Measurements from ENCODE around the gene H19.

The H19 gene

GRCh38 chr11:1994121-1994520 is 3.5 kb downstream of the H19 start:
- no peaks in the 10 kb centered on the region for H3K36me3 Mint-ChIP-seq (ENCODE audit: low read depth)
- no peak overlapping the region for H3K27ac Mint-ChIP-seq
- H3K9me3 Mint-ChIP-seq, result no peaks in the 10 kb centered on the region
- intact Hi-C loops (cut with micrococcal nuclease), result no loop called here
- peaks cover 5% of the 10 kb centered on the region for H3K4me1 Mint-ChIP-seq (ENCODE audit: low read depth)
- peaks cover 4% of the 10 kb centered on the region for H3K27me3 Mint-ChIP-seq
- H3K4me3 Mint-ChIP-seq, result no peak overlapping the region

DNA sequence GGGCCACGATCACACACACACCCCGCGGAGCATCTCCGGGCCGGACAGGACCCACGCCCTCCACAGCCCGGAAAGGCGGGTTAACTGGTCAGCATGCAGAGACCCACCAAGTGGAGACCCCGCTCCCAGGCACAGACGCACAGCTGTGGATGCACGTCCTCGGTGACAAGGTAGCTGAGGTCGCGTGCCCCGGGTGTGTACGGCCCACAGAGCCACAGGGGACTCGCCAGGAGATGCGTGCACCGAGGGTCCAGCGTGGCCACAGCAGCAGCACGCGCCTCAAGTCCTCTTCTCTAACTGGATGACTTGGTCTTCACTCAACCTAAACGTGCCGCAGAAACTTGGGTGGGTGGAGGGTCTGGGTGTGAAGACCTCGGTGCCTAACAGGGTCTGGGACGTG is 5.5 kb downstream of the H19 start:
- H3K36me3 Mint-ChIP-seq (ENCODE audit: low read depth), result no peaks in the 10 kb centered on the region
- intact Hi-C loops (cut with micrococcal nuclease), result no loop called here
- peaks cover 5% of the 10 kb centered on the region for H3K4me1 Mint-ChIP-seq (ENCODE audit: low read depth)
- peaks cover 4% of the 10 kb centered on the region for H3K27me3 Mint-ChIP-seq
- H3K9me3 Mint-ChIP-seq, result no peaks in the 10 kb centered on the region
- H3K4me3 Mint-ChIP-seq, result no peak overlapping the region
- no peak overlapping the region for H3K27ac Mint-ChIP-seq

- Mint-ChIP-seq H3K27me3 (peaks cover 4% of the 10 kb centered on the region), H3K27ac (no peak overlapping the region), H3K9me3 (no peaks in the 10 kb centered on the region), H3K4me1 (ENCODE audit: low read depth) (peaks cover 5% of the 10 kb centered on the region), H3K36me3 (ENCODE audit: low read depth) (no peaks in the 10 kb centered on the region), H3K4me3 (no peak overlapping the region)
- intact Hi-C loops (cut with micrococcal nuclease), result no loop called here
Measured at GRCh38 chr11:1990872-1991578, 6.6 kb downstream of the H19 start.

GRCh38 chr11:1989953-1990352 is 7.7 kb downstream of the H19 start:
- no peak overlapping the region for H3K4me3 Mint-ChIP-seq
- intact Hi-C loops (cut with micrococcal nuclease), result no loop called here
- no peaks in the 10 kb centered on the region for H3K36me3 Mint-ChIP-seq (ENCODE audit: low read depth)
- no peaks in the 10 kb centered on the region for H3K9me3 Mint-ChIP-seq
- peaks cover 5% of the 10 kb centered on the region for H3K4me1 Mint-ChIP-seq (ENCODE audit: low read depth)
- H3K27me3 Mint-ChIP-seq, result peaks cover 4% of the 10 kb centered on the region
- no peak overlapping the region for H3K27ac Mint-ChIP-seq

DNA sequence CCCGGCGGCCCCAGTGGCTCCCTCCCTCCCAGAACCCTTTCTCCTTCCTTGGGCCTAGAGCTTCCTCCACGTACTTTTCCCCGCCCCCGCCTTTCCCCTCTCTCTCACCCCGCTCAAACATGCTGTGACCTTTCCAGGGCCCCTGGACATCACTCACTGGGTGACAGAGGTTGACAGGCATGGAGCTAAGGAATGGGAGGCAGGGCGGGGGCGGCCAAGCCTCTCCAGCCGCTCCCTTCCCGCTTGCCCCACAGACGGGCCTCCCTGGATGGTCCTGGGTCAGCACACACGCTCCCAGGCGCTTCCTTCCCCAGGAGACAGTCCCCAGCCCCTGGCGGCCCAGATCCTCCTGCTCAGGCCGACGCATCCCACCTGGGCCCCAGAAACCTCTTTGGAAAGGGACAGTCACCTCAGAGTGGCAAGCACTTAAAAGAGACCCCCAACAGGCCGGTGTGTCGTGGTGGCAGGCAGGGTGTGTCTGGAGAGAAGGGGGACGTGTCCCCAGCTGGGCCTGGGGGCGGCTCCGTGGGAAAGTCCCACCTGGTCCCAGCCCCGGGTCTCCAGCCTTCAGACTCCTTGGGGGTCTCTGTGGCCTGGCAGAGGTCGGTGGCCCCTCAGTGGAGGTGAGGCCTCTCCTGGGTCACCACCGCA is 8.8 kb downstream of the H19 start:
- no peak overlapping the region for H3K4me3 Mint-ChIP-seq
- H3K4me1 Mint-ChIP-seq (ENCODE audit: low read depth), result peaks cover 5% of the 10 kb centered on the region
- no peak overlapping the region for H3K27ac Mint-ChIP-seq
- H3K9me3 Mint-ChIP-seq, result no peaks in the 10 kb centered on the region
- intact Hi-C loops (cut with micrococcal nuclease), result no loop called here
- peaks cover 4% of the 10 kb centered on the region for H3K27me3 Mint-ChIP-seq
- no peaks in the 10 kb centered on the region for H3K36me3 Mint-ChIP-seq (ENCODE audit: low read depth)

DNA sequence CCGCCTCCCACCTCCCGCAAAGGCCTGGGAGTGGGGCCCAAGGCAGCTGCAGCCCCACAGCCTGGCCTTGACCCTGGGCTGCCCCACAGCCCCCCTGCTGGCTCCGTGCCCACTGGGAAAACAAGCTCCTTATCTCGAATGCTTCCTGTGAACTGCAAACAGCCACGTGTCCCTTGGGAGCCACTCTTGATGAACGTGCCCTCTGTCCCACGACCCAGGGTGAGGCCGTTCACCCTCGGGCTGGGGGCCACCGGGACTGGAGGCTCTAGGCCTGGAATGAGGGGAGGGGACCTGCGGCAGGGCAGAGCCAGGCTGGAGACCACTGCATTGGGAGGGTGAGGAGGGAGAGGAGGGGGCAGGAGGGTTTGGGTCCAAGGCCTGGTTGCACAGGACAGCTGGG is 9.5 kb downstream of the H19 start:
- H3K4me1 Mint-ChIP-seq (ENCODE audit: low read depth), result peaks cover 5% of the 10 kb centered on the region
- intact Hi-C loops (cut with micrococcal nuclease), result no loop called here
- H3K4me3 Mint-ChIP-seq, result no peak overlapping the region
- peaks cover 4% of the 10 kb centered on the region for H3K27me3 Mint-ChIP-seq
- no peaks in the 10 kb centered on the region for H3K9me3 Mint-ChIP-seq
- no peak overlapping the region for H3K27ac Mint-ChIP-seq
- H3K36me3 Mint-ChIP-seq (ENCODE audit: low read depth), result no peaks in the 10 kb centered on the region

DNA sequence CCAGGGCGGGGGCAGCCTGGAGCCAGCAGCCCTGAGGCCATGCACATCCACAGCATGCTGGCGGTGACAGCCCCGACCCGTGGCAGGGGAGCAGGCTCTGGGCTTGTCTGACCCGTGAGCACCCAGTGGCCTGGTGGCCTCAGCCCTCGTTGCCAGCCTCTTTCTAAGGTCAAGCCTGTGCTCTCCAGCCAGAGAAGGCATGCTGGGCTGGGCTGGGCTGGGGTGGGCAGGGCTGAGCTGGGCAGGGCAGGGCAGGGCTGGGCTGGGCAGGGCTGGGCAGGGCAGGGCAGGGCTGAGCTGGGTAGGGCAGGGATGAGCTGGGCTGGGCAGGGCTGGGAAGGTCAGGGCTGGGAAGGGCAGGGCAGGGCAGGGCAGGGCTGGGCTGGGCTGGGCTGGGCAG is 10.6 kb downstream of the H19 start:
- intact Hi-C loops (cut with micrococcal nuclease), result no loop called here
- H3K9me3 Mint-ChIP-seq, result no peaks in the 10 kb centered on the region
- H3K36me3 Mint-ChIP-seq (ENCODE audit: low read depth), result no peaks in the 10 kb centered on the region
- H3K27ac Mint-ChIP-seq, result no peak overlapping the region
- H3K27me3 Mint-ChIP-seq, result peaks cover 3% of the 10 kb centered on the region
- peaks cover 5% of the 10 kb centered on the region for H3K4me1 Mint-ChIP-seq (ENCODE audit: low read depth)
- H3K4me3 Mint-ChIP-seq, result no peak overlapping the region

- Mint-ChIP-seq H3K27me3 (no peaks in the 10 kb centered on the region), H3K4me3 (no peak overlapping the region), H3K36me3 (ENCODE audit: low read depth) (no peaks in the 10 kb centered on the region), H3K9me3 (no peaks in the 10 kb centered on the region), H3K4me1 (ENCODE audit: low read depth) (no peaks in the 10 kb centered on the region), H3K27ac (no peak overlapping the region)
- intact Hi-C loops (cut with micrococcal nuclease), result no loop called here
Measured at GRCh38 chr11:1983601-1983961, 14.1 kb downstream of the H19 start.

DNA sequence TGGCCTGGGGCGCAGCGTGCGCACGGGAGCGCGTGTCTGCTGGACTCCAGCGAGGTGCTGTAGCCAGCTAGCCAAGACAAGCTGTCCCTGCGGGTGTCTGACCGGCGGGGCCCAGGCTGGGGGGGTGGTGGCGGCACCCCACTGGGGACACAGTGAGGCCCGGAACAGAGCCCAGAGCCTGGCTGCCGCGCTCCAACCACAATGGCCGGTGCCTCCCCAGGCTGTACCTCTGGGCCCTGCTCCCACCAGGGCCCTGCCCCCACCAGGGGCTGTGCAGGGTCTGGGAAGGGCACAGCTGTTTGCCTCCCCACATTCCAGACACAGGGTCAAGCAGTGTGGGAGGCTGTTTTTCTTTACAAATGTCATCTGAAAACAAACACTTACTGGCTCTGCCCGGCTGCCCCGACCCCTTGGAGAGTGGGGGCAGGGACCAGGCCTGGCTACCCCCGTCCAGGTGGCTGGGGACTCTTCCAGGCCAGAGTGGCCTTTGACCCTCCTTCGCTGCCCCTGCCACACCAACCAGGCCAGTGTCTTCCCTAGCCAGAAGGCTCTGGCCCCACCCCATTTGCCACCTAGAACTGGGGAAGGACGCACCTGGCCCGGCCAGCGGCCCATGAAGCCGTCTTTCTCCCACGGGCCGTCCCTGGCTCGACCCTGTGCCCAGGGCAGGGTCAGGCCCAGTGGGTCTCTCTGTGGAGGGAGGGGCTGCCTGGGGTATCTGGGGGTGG is 14.6 kb downstream of the H19 start:
- Mint-ChIP-seq H3K4me3 (no peak overlapping the region), H3K36me3 (ENCODE audit: low read depth) (no peaks in the 10 kb centered on the region), H3K9me3 (no peaks in the 10 kb centered on the region), H3K27ac (no peak overlapping the region), H3K27me3 (no peaks in the 10 kb centered on the region), H3K4me1 (ENCODE audit: low read depth) (no peaks in the 10 kb centered on the region)
- intact Hi-C loops (cut with micrococcal nuclease), result no loop called here

DNA sequence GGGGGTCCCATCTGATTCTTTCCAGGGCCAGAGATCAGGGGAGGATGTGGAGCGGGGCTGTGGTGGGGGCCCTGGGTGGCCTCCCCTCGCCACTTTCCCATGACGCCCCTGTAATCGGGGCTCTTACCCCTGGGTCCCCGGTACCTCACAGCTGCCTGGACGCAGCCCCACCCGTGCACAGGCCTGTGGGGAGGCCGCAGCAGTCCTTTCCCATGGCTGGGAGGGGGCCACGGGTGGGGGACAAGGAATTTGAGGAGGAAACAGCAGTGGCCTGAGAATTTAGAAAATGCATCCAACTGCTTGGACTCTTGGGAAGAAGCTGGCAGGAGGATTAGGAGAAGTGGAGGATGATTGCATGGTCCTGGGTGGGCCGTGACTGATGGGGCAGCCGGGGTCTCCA is 18.0 kb downstream of the H19 start:
- no peaks in the 10 kb centered on the region for H3K9me3 Mint-ChIP-seq
- H3K27me3 Mint-ChIP-seq, result no peaks in the 10 kb centered on the region
- H3K27ac Mint-ChIP-seq, result no peak overlapping the region
- no peaks in the 10 kb centered on the region for H3K4me1 Mint-ChIP-seq (ENCODE audit: low read depth)
- intact Hi-C loops (cut with micrococcal nuclease), result no loop called here
- H3K4me3 Mint-ChIP-seq, result no peak overlapping the region
- no peaks in the 10 kb centered on the region for H3K36me3 Mint-ChIP-seq (ENCODE audit: low read depth)

DNA sequence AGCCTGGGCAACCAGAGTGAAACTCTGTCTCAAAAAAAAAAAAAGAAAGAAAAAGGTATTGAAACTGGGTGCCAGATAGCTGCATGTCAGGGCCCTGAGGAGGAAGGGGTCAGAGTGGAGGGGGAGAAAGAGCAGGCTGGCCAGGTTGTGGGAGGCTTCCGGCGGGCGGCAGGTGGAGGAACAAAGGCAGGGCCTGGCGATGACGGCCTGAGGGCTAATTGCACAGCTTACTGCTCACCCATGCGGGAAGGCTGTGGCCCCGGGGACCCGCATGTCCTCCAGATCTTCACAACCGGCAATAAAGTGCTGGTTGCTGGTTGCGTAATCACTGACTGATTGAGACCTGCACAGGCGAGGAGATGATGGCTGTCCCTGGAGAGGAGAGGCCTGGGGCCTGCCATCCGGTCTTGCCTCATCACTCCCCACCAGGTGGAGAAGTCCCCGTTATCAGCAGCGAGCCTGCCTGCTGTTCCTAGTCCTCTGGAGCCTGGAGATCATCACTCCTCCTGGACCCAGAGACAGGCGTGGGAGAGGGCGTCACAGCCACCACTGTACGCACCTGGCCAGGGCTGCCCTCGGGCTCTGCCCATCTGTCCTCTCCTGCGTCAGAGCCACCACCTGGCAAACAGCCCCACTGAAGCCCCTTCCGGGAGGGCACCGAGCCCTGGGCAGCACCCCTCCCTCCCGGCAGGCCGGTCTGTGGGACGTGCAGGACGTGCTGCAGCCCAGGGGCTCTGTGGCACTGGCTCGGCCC is 18.7 kb downstream of the H19 start:
- H3K9me3 Mint-ChIP-seq, result no peaks in the 10 kb centered on the region
- H3K4me3 Mint-ChIP-seq, result no peak overlapping the region
- no peaks in the 10 kb centered on the region for H3K36me3 Mint-ChIP-seq (ENCODE audit: low read depth)
- no peak overlapping the region for H3K27ac Mint-ChIP-seq
- H3K4me1 Mint-ChIP-seq (ENCODE audit: low read depth), result no peaks in the 10 kb centered on the region
- no peaks in the 10 kb centered on the region for H3K27me3 Mint-ChIP-seq
- intact Hi-C loops (cut with micrococcal nuclease), result no loop called here

DNA sequence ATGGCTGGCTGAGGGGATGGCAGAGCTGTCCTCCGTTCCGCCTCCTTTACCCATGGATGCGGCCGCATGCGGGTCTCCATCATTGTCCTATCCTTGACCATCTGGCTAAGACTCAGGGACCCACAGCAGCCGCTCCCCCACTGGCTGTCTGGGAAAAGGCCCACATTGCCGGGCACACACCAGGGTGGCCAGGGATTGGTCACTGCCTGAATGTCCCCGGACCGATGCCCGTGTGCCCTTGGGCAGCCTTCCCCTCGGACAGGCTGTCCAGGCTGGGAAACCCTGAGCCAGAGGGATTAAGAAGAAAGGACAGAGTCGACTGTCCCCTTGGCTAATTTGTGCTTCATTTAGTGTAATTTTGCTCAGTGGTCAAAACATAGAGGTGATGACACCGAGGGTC is 22.5 kb downstream of the H19 start:
- intact Hi-C loops (cut with micrococcal nuclease), result no loop called here
- no peaks in the 10 kb centered on the region for H3K4me1 Mint-ChIP-seq (ENCODE audit: low read depth)
- H3K27ac Mint-ChIP-seq, result no peak overlapping the region
- no peak overlapping the region for H3K4me3 Mint-ChIP-seq
- H3K36me3 Mint-ChIP-seq (ENCODE audit: low read depth), result no peaks in the 10 kb centered on the region
- H3K9me3 Mint-ChIP-seq, result no peaks in the 10 kb centered on the region
- peaks cover 2% of the 10 kb centered on the region for H3K27me3 Mint-ChIP-seq

- Mint-ChIP-seq H3K27ac (no peak overlapping the region), H3K4me3 (no peak overlapping the region), H3K4me1 (ENCODE audit: low read depth) (no peaks in the 10 kb centered on the region), H3K9me3 (no peaks in the 10 kb centered on the region), H3K27me3 (peaks cover 2% of the 10 kb centered on the region), H3K36me3 (ENCODE audit: low read depth) (no peaks in the 10 kb centered on the region)
- intact Hi-C loops (cut with micrococcal nuclease), result no loop called here
Measured at GRCh38 chr11:1970956-1971355, 26.7 kb downstream of the H19 start.

- Mint-ChIP-seq H3K27ac (no peak overlapping the region), H3K27me3 (peaks cover 2% of the 10 kb centered on the region), H3K9me3 (no peaks in the 10 kb centered on the region), H3K4me3 (no peak overlapping the region), H3K4me1 (ENCODE audit: low read depth) (no peaks in the 10 kb centered on the region), H3K36me3 (ENCODE audit: low read depth) (no peaks in the 10 kb centered on the region)
- intact Hi-C loops (cut with micrococcal nuclease), result no loop called here
Measured at GRCh38 chr11:1969776-1970175, 27.9 kb downstream of the H19 start.

All from dendritic cell treated with granulocyte-macrophage colony-stimulating factor and Interleukin-4, amounts not matched to agents 40 ng/mL and 50 ng/mL, for 4 days (primary cell).